IMR-90 (cell line): Measurements from ENCODE around the gene KYAT1. TPM values are rescaled to one million over a fixed set of nuclear protein-coding genes. Genes with fewer than 3 reads are reported as not detected.

Experiments
- ATAC-seq: fragments of 200-7000 bp; cut with Tn5 transposase; 2 replicates; pipeline ENCODE4 v1.9.1; 2020; ENCODE audit warnings: low read depth, mild to moderate bottlenecking, moderate library complexity
- Bru-seq: library from RNA; stranded (reverse); fragments of 400-500 nt; gene quantifications from one replicate; lab custom pipeline; 2021; lab: Mats Ljungman, UMichigan
- BruChase-seq, 2 experiments: library from RNA; stranded (reverse); fragments of 400-500 nt; gene quantifications; one replicate each; lab custom pipeline; 2021; lab: Mats Ljungman, UMichigan
- BruUV-seq: library from RNA; stranded (reverse); fragments of 400-500 nt; replicated peaks from 2 replicates; lab custom pipeline; 2021; lab: Mats Ljungman, UMichigan
- CTCF ChIA-PET: fragments of 300-600 bp; formaldehyde crosslinking; extraction: SDS; loops from one replicate; lab custom pipeline; 2021; ENCODE audit warnings: antibody characterized with exemption; lab: Yijun Ruan, JAX
- POLR2A ChIA-PET: fragments of 300-600 bp; sonication (Branson Sonifier 250); formaldehyde crosslinking; loops from one replicate; lab custom pipeline; 2022; ENCODE audit warnings: antibody characterized with exemption; ENCODE audit not compliant: unreplicated experiment; lab: Charles Lee
- DNase-seq: peaks from one replicate; pipeline ENCODE4 v3.0.0; 2013
- H2AFZ ChIP-seq: replicated peaks from 2 replicates; pipeline ENCODE3; 2013; ENCODE audit warnings: low read length, mild to moderate bottlenecking; ENCODE audit not compliant: poor library complexity
- H2AK5ac ChIP-seq: 2 replicates; pipeline ENCODE4 v1.6.1; 2013; ENCODE audit warnings: low read depth, low read length, inconsistent platforms
- H2AK9ac ChIP-seq: replicated peaks from 2 replicates; pipeline ENCODE3; 2013; ENCODE audit warnings: mild to moderate bottlenecking, low read depth, low read length, moderate library complexity; ENCODE audit not compliant: poor library complexity
- H2BK120ac ChIP-seq: 2 replicates; pipeline ENCODE4 v1.6.1; 2013; ENCODE audit warnings: low read depth, low read length, inconsistent platforms
- H2BK15ac ChIP-seq: 3 replicates; pipeline ENCODE4 v1.6.1; 2013; ENCODE audit warnings: low read depth, low read length, inconsistent platforms
- H2BK20ac ChIP-seq: 2 replicates; pipeline ENCODE4 v1.6.1; 2013; ENCODE audit warnings: low read depth, mild to moderate bottlenecking, inconsistent platforms, low read length, moderate library complexity
- H2BK5ac ChIP-seq: 2 replicates; pipeline ENCODE4 v1.6.1; 2013; ENCODE audit warnings: mild to moderate bottlenecking, low read depth, low read length, inconsistent platforms; ENCODE audit not compliant: poor library complexity, severe bottlenecking
- H3K14ac ChIP-seq: replicated peaks from 2 replicates; pipeline ENCODE4 v1.6.1; 2013; ENCODE audit warnings: low read depth, low read length, inconsistent platforms
- H3K18ac ChIP-seq: 2 replicates; pipeline ENCODE4 v1.6.1; 2013; ENCODE audit warnings: low read depth, low read length, control low read depth
- H3K23ac ChIP-seq: 2 replicates; pipeline ENCODE4 v1.6.1; 2013; ENCODE audit warnings: low read depth, low read length, inconsistent platforms
- H3K27ac ChIP-seq: 2 replicates; pipeline ENCODE4 v1.5.1; 2013; ENCODE audit warnings: mild to moderate bottlenecking, control low read depth, low read length; ENCODE audit not compliant: insufficient read depth
- H3K27me3 ChIP-seq: 2 replicates; pipeline ENCODE4 v1.6.1; 2013; ENCODE audit warnings: low read length; ENCODE audit not compliant: control insufficient read depth, insufficient read depth
- H3K36me3 ChIP-seq: 2 replicates; pipeline ENCODE4 v1.6.1; 2013; ENCODE audit warnings: low read length, mixed read lengths; ENCODE audit not compliant: control insufficient read depth, insufficient read depth
- H3K4ac ChIP-seq: 2 replicates; pipeline ENCODE4 v1.6.1; 2013; ENCODE audit warnings: low read depth, low read length, inconsistent platforms
- H3K4me1 ChIP-seq: 2 replicates; pipeline ENCODE4 v1.6.1; 2013; ENCODE audit warnings: low read length, mixed read lengths; ENCODE audit not compliant: control insufficient read depth, insufficient read depth
- H3K4me2 ChIP-seq: 2 replicates; pipeline ENCODE4 v1.6.1; 2013; ENCODE audit warnings: low read depth, mild to moderate bottlenecking, control low read depth, low read length, moderate library complexity
- H3K4me3 ChIP-seq: 2 replicates; pipeline ENCODE4 v1.5.1; 2013; ENCODE audit warnings: low read depth, mild to moderate bottlenecking, control low read depth, low read length, moderate library complexity; ENCODE audit not compliant: insufficient read depth
- H3K56ac ChIP-seq: 2 replicates; pipeline ENCODE4 v1.6.1; 2013; ENCODE audit warnings: low read length, inconsistent platforms; ENCODE audit not compliant: insufficient read depth; ENCODE audit errors: extremely low read depth
- H3K79me1 ChIP-seq, 2 experiments: 2 replicates each; pipeline ENCODE4 v1.6.1; 2013; ENCODE audit warnings: low read length in 2 of 2, inconsistent platforms in 1 of 2, low read depth in 1 of 2
- H3K9ac ChIP-seq: 2 replicates; pipeline ENCODE4 v1.6.1; 2013; ENCODE audit warnings: low read depth, low read length, control low read depth
- H3K9me1 ChIP-seq: 2 replicates; pipeline ENCODE4 v1.6.1; 2013; ENCODE audit warnings: low read length, inconsistent platforms; ENCODE audit not compliant: insufficient read depth
- H3K9me3 ChIP-seq: 2 replicates; pipeline ENCODE4 v1.6.1; 2013; ENCODE audit warnings: low read length; ENCODE audit not compliant: control insufficient read depth, insufficient read depth
- H4K20me1 ChIP-seq: 2 replicates; pipeline ENCODE4 v1.6.1; 2013; ENCODE audit warnings: low read length, inconsistent platforms; ENCODE audit not compliant: insufficient read depth
- H4K5ac ChIP-seq: 2 replicates; pipeline ENCODE4 v1.6.1; 2013; ENCODE audit warnings: mild to moderate bottlenecking, low read depth, low read length, control low read depth
- H4K8ac ChIP-seq, 2 experiments: 2 replicates each; pipeline ENCODE4 v1.6.1; 2013; ENCODE audit warnings: low read depth in 2 of 2, low read length in 2 of 2, control low read depth in 1 of 2, inconsistent platforms in 1 of 2
- H4K91ac ChIP-seq: 2 replicates; pipeline ENCODE4 v1.6.1; 2013; ENCODE audit warnings: low read depth, low read length, inconsistent platforms; ENCODE audit not compliant: insufficient read depth
- CEBPB ChIP-seq: IDR thresholded peaks from 2 replicates; pipeline ENCODE4 v1.6.1; 2012; ENCODE audit warnings: low read depth, low read length, improper control_type of control experiment
- FOS ChIP-seq: fragments of 150-350 bp; IDR thresholded peaks from 2 replicates; pipeline ENCODE4 v1.6.1; 2016; ENCODE audit warnings: low read depth, low read length
- MAZ ChIP-seq: IDR thresholded peaks from 2 replicates; pipeline ENCODE4 v1.6.1; 2012; ENCODE audit warnings: low read depth, mild to moderate bottlenecking, low read length, improper control_type of control experiment, moderate library complexity, borderline replicate concordance
- POLR2A ChIP-seq: IDR thresholded peaks from 2 replicates; pipeline ENCODE4 v1.6.1; 2012; ENCODE audit warnings: mild to moderate bottlenecking, low read depth, low read length
- RFX5 ChIP-seq: IDR thresholded peaks from 2 replicates; pipeline ENCODE4 v1.8.0; 2012; ENCODE audit warnings: low read depth, mild to moderate bottlenecking, low read length, moderate library complexity
- WGBS, 2 experiments: methylation state at CpG; one replicate each; pipeline versions ENCODE4 v1.1.5 to v1.1.7; 2013; ENCODE audit warnings: missing lambda C conversion rate in 2 of 2; ENCODE audit not compliant: insufficient read length in 1 of 2; ENCODE audit errors: extremely low coverage in 2 of 2; 5-methylcytosine and 5-hydroxymethylcytosine counted together
- dilution Hi-C: fragments of 300-500 bp; cut with HindIII; formaldehyde crosslinking; loops from one replicate; pipeline ENCODE4 v1.14.3; 2018; ENCODE audit warnings: low sequenced_read_pairs; ENCODE audit not compliant: unreplicated experiment
- in situ Hi-C: fragments of 300-500 bp; cut with MboI; formaldehyde crosslinking; loops from 3 replicates; pipeline ENCODE4 v1.14.3; 2019; ENCODE audit warnings: low sequenced_read_pairs, inconsistent platforms, mixed read lengths
- intact Hi-C: fragments of 100-400 bp; cut with micrococcal nuclease; formaldehyde crosslinking; loops from 2 replicates; pipeline ENCODE4 v1.10.0; 2022
- long read RNA-seq: library from polyadenylated mRNA; unstranded; transcript quantifications from one replicate; pipeline ENCODE4 v2.0.0, GENCODE V29; 2021; ENCODE audit not compliant: unreplicated experiment
- polyA plus RNA-seq, 3 experiments: library from polyadenylated mRNA; depleted of rRNA; stranded (reverse); fragments of >200 nt; gene quantifications; 2 replicates each; pipeline ENCODE4 v1.2.3, GENCODE V29; 2012; ENCODE audit warnings: low replicate concordance in 1 of 3
- total RNA-seq: library from RNA; depleted of rRNA; stranded (reverse); fragments of >200 nt; gene quantifications from 2 replicates; pipeline ENCODE4 v1.2.3, GENCODE V29; 2012; rRNA removed
- TF ChIP-seq, protein P1 (sequence below): fragments of 150-350 bp; IDR thresholded peaks from 2 replicates; pipeline ENCODE4 v1.6.1; 2016; ENCODE audit warnings: low read depth, mild to moderate bottlenecking, low read length, moderate library complexity, borderline replicate concordance
- TF ChIP-seq, protein P2 (sequence below): conservative IDR thresholded peaks from 2 replicates; pipeline ENCODE4 v1.5.1; 2012; ENCODE audit warnings: mild to moderate bottlenecking, low read depth, low read length, improper control_type of control experiment

Gene KYAT1
- total RNA-seq = 5.8 and 6.8 TPM in 2 replicates
- 8.8 and 9.5 TPM in 2 replicates for polyA plus RNA-seq (2012; rRNA removed)
- 6.3 and 7.8 TPM in 2 replicates for polyA plus RNA-seq (2012; cell fraction: cytosol; rRNA removed)
- 23.1 and 33.9 TPM in 2 replicates for polyA plus RNA-seq (2012; cell fraction: nucleus; rRNA removed; ENCODE audit: low replicate concordance)
- Bru-seq, nascent RNA = percentile 54 among the genes with signal in this experiment
- percentile 83 among the genes with signal in this experiment for BruChase-seq, experiment 1, labeled RNA remaining after a 6-hour chase
- percentile 74 among the genes with signal in this experiment for BruChase-seq, experiment 2, labeled RNA remaining after a 2-hour chase
- long read RNA-seq, partial matches to known transcripts = 3 of 10 reads
- long read RNA-seq, other reads (novel, unspliced or antisense) = 5 of 10 reads

DNA sequence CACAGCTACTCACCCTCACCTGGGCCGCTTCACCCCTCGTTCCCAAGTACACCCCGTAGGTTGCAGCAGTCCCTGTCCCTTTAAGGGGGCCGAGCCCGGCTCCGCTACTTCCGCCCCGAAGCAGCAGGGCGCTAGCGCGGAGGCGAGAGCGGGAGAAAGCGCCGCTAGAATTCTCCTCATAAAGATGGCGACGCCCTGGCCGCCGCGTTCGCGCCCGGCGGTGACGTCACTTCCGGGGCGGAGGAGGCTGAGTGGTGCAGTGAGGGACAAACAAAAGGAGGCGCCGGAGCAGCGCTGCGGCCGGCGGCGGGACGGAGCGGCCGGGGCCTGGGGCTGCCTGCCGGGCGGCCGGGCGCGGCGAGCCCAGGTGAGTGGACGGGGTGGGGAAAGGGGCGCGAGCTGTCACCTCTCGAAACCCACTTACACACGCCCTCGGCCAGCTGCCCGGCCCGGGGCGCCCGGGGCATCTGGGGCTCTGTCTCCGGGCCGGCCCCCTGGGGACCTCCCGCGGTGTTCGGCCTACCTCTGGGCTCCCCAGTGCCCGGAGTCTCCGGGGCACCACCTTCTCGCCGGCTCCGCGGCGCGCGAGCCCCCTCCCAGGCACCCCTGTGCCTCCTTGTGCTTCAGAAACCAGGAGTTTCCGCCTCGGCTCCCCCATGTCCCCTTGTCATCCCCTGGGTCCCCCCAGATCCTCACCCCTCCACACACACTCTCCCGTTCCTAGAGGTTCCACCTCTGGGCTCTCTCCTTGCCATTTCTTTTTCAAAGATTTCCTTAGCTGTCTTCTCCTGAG is at the start of gene KYAT1, which contains the start of gene LRRC8A:
Gene KYAT1 (minus strand): TSS at position 67 of the 793 bp plus-strand sequence. CDS start 36,545 bp downstream, outside the sequence.
Gene LRRC8A (plus strand): TSS at position 250 of the 793 bp plus-strand sequence. CDS start 25,032 bp downstream, outside the sequence.
- peak within 1 kb of the TSS; percentile 74 for H2BK20ac ChIP-seq
- H3K18ac ChIP-seq = peak within 1 kb of the TSS; percentile 35
- peak within 1 kb of the TSS; percentile 84 for H3K9ac ChIP-seq
- H3K27me3 ChIP-seq = no peaks in the 10 kb centered on the region
- H2AK5ac ChIP-seq = peak within 1 kb of the TSS; percentile 100
- H3K9me3 ChIP-seq = no peaks in the 10 kb centered on the region
- H3K9me1 ChIP-seq = peaks cover 28% of the 10 kb centered on the region
- peak within 1 kb of the TSS; percentile 100 for H3K23ac ChIP-seq
- peaks cover 31 to 80% of the 10 kb centered on the region in 2 experiments for H3K79me1 ChIP-seq
- TF ChIP-seq MAZ (peak; percentile 81; the same call in 1 of the 2 replicates), CEBPB (no peak), FOS (peak; percentile 49; the same call in 1 of the 2 replicates), RFX5 (no peak), POLR2A (peak; percentile 95)
- TF ChIP-seq, protein P1, sequence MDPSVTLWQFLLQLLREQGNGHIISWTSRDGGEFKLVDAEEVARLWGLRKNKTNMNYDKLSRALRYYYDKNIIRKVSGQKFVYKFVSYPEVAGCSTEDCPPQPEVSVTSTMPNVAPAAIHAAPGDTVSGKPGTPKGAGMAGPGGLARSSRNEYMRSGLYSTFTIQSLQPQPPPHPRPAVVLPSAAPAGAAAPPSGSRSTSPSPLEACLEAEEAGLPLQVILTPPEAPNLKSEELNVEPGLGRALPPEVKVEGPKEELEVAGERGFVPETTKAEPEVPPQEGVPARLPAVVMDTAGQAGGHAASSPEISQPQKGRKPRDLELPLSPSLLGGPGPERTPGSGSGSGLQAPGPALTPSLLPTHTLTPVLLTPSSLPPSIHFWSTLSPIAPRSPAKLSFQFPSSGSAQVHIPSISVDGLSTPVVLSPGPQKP = 0 out of 2 replicates have a peak, but pooled peaks have one; percentile 28
- TF ChIP-seq, protein P2, sequence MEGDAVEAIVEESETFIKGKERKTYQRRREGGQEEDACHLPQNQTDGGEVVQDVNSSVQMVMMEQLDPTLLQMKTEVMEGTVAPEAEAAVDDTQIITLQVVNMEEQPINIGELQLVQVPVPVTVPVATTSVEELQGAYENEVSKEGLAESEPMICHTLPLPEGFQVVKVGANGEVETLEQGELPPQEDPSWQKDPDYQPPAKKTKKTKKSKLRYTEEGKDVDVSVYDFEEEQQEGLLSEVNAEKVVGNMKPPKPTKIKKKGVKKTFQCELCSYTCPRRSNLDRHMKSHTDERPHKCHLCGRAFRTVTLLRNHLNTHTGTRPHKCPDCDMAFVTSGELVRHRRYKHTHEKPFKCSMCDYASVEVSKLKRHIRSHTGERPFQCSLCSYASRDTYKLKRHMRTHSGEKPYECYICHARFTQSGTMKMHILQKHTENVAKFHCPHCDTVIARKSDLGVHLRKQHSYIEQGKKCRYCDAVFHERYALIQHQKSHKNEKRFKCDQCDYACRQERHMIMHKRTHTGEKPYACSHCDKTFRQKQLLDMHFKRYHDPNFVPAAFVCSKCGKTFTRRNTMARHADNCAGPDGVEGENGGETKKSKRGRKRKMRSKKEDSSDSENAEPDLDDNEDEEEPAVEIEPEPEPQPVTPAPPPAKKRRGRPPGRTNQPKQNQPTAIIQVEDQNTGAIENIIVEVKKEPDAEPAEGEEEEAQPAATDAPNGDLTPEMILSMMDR = 0 out of 2 replicates have a peak, but pooled peaks have one; percentile 17
- intact Hi-C loops (loop anchor here (1.0 to 5.0 kb wide), 2 partner anchors 46 to 65 kb away; partner anchors contain the start of genes DOLK and NUP188), dilution Hi-C loops (no loop called here), in situ Hi-C loops (no loop called here)
- peaks cover 19% of the 10 kb centered on the region for H3K36me3 ChIP-seq
- no TSS peak for BruUV-seq
- H4K91ac ChIP-seq = peak within 1 kb of the TSS; percentile 84
- H2BK120ac ChIP-seq = peak within 1 kb of the TSS; percentile 72
- H3K4me2 ChIP-seq = peak within 1 kb of the TSS; percentile 95
- peak within 1 kb of the TSS; percentile 100 for H2AFZ ChIP-seq
- peak within 1 kb of the TSS; percentile 87 for H2BK5ac ChIP-seq
- H4K20me1 ChIP-seq = peaks cover 34% of the 10 kb centered on the region
- peak within 1 kb of the TSS; percentile 98 for H3K4ac ChIP-seq
- ChIA-PET CTCF (no interaction called here), POLR2A (no interaction called here)
- DNase-seq = peak; percentile 93
- H3K14ac ChIP-seq = peak within 1 kb of the TSS; percentile 99
- H3K4me1 ChIP-seq = peaks cover 8% of the 10 kb centered on the region
- peak within 1 kb of the TSS; percentile 87 to 91 for H4K8ac ChIP-seq
- peak within 1 kb of the TSS; percentile 81 for H3K56ac ChIP-seq
- H3K27ac ChIP-seq = peak within 1 kb of the TSS; percentile 91
- H3K4me3 ChIP-seq = peak within 1 kb of the TSS; percentile 78
- H4K5ac ChIP-seq = peak within 1 kb of the TSS; percentile 36
- H2BK15ac ChIP-seq = peak within 1 kb of the TSS; percentile 63; the same call in 1 of the 3 replicates
- H2AK9ac ChIP-seq = peak within 1 kb of the TSS; percentile 98
- WGBS, 2 experiments = 0% methylated on average over 20 of the region's 70 CpGs; no CpG with 5 or more reads in 1 of the 2 experiments
- peak; percentile 88 for ATAC-seq
